HG02870 (cell line): ENCODE measurements around the gene XG.

Experiments
- ATAC-seq: cut with Tn5 transposase; IDR thresholded peaks from one replicate; pipeline ENCODE4 v1.9.1; 2021; ENCODE audit warnings: mild to moderate bottlenecking, moderate library complexity; ENCODE audit not compliant: unreplicated experiment

The XG gene

GRCh38 chrX:2862404-2862803 lies 110.6 kb downstream of the XG start:
- no peak for ATAC-seq

- ATAC-seq: no peak
These were observed 111.8 kb downstream of the XG start for GRCh38 chrX:2863646-2864045.
